ENCODE data around the gene ACVR1. TPM values are rescaled to one million over a fixed set of nuclear protein-coding genes. Genes with fewer than 3 reads are reported as not detected.

The ACVR1 gene
- total RNA-seq, 2 donors from 2014 or later, result 34.5 to 36.8 TPM

- Histone ChIP-seq H3K4me1 (peaks cover 0 to 35% of the 10 kb centered on the region in 2 donors), H3K27ac (peak overlapping the region; percentile 8 to 15)
- no peak for DNase-seq (ENCODE audit: low spot score)
These were observed 22.9 kb downstream of the ACVR1 start for GRCh38 chr2:157853211-157853610.

GRCh38 chr2:157849591-157849990 lies 26.5 kb downstream of the ACVR1 start:
- DNase-seq (ENCODE audit: low spot score), result no peak
- Histone ChIP-seq H3K4me1 (peaks cover 0 to 47% of the 10 kb centered on the region in 2 donors), H3K9me3 (no peaks in the 10 kb centered on the region), H3K27me3 (no peaks in the 10 kb centered on the region), H3K4me3 (no peak overlapping the region), H3K36me3 (no peaks in the 10 kb centered on the region), H3K27ac (no peak overlapping the region)
- TF ChIP-seq, protein P1, sequence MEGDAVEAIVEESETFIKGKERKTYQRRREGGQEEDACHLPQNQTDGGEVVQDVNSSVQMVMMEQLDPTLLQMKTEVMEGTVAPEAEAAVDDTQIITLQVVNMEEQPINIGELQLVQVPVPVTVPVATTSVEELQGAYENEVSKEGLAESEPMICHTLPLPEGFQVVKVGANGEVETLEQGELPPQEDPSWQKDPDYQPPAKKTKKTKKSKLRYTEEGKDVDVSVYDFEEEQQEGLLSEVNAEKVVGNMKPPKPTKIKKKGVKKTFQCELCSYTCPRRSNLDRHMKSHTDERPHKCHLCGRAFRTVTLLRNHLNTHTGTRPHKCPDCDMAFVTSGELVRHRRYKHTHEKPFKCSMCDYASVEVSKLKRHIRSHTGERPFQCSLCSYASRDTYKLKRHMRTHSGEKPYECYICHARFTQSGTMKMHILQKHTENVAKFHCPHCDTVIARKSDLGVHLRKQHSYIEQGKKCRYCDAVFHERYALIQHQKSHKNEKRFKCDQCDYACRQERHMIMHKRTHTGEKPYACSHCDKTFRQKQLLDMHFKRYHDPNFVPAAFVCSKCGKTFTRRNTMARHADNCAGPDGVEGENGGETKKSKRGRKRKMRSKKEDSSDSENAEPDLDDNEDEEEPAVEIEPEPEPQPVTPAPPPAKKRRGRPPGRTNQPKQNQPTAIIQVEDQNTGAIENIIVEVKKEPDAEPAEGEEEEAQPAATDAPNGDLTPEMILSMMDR (IDR thresholded peaks at IDR 0.05), result no peak

More at GRCh38 chr2:157853211-157853610, 22.9 kb downstream of the ACVR1 start:
- H3K27me3 ChIP-seq, result no peaks in the 10 kb centered on the region
- no peak overlapping the region for H3K4me3 ChIP-seq
- no peaks in the 10 kb centered on the region for H3K9me3 ChIP-seq
- TF ChIP-seq, protein P1 (IDR thresholded peaks at IDR 0.05), result no peak
- H3K36me3 ChIP-seq, result no peaks in the 10 kb centered on the region

DNA sequence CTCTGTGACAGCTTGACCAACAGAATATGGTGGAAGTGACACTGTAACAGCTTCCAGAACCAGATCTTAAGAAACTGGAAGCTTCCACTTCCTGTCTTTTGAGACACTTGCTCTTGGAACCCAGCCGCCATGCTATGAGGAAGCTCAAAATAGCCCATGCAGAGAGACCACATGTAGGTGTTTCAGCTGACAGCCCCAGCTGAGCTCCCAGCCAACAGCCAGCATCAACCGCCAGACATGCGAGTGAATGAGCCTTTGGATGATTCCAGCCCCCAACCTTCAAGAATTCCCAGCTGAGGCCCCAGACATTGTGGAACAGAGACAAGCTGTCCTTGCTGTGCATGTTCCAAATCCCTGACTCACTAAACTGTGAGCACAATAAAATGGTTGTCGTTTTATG lies 27.9 kb downstream of the ACVR1 start:
- Histone ChIP-seq H3K27me3 (no peaks in the 10 kb centered on the region), H3K36me3 (no peaks in the 10 kb centered on the region), H3K4me1 (peaks cover 0 to 47% of the 10 kb centered on the region in 2 donors), H3K27ac (no peak overlapping the region), H3K4me3 (no peak overlapping the region), H3K9me3 (no peaks in the 10 kb centered on the region)
- DNase-seq (ENCODE audit: low spot score), result no peak
- TF ChIP-seq, protein P1 (IDR thresholded peaks at IDR 0.05), result no peak

GRCh38 chr2:157845081-157845480 lies 31.0 kb downstream of the ACVR1 start:
- DNase-seq (ENCODE audit: low spot score), result no peak
- H3K27ac ChIP-seq, result no peak overlapping the region
- H3K27me3 ChIP-seq, result no peaks in the 10 kb centered on the region
- no peaks in the 10 kb centered on the region for H3K36me3 ChIP-seq
- no peak overlapping the region for H3K4me3 ChIP-seq
- TF ChIP-seq, protein P1 (IDR thresholded peaks at IDR 0.05), result no peak
- no peaks in the 10 kb centered on the region for H3K9me3 ChIP-seq
- peaks cover 0 to 70% of the 10 kb centered on the region in 2 donors for H3K4me1 ChIP-seq

GRCh38 chr2:157843935-157844334 lies 32.2 kb downstream of the ACVR1 start:
- Histone ChIP-seq H3K4me1 (peaks cover 0 to 74% of the 10 kb centered on the region in 2 donors), H3K27ac (no peak overlapping the region), H3K4me3 (no peak overlapping the region), H3K27me3 (no peaks in the 10 kb centered on the region), H3K36me3 (no peaks in the 10 kb centered on the region), H3K9me3 (no peaks in the 10 kb centered on the region)
- TF ChIP-seq, protein P1 (IDR thresholded peaks at IDR 0.05), result no peak
- DNase-seq (ENCODE audit: low spot score), result no peak

DNA sequence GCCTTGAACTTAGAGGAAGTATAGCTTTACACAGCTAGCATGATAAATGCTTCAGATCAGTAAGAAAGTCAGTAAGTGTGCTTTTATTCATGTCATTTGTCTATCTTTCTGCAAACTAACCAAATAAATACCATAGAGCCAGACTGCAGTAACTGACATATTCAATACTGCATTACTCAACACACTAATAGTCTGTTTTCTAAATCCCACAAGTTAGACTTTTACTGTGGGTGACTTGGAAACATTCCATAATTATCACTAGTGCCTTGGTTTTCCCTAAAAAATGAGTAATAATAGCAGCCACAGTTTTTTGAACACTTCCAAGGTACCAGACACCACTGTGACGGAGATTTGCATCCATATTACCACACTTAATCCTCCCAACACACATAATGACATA lies 33.0 kb downstream of the ACVR1 start:
- no peaks in the 10 kb centered on the region for H3K9me3 ChIP-seq
- no peak overlapping the region for H3K4me3 ChIP-seq
- TF ChIP-seq, protein P1 (IDR thresholded peaks at IDR 0.05), result no peak
- DNase-seq (ENCODE audit: low spot score), result no peak
- peak overlapping the region in 1 of 2 donors; percentile 81 for H3K27ac ChIP-seq
- H3K4me1 ChIP-seq, result peaks cover 0 to 79% of the 10 kb centered on the region in 2 donors
- H3K36me3 ChIP-seq, result no peaks in the 10 kb centered on the region
- H3K27me3 ChIP-seq, result no peaks in the 10 kb centered on the region
